KMS-11 (cell line): ENCODE measurements around the gene COQ9.

ENCODE experiments used
- H2AFZ ChIP-seq: fragments of 200-600 bp; sonication (generic); 2 replicates; pipeline ENCODE4 v1.6.1; 2016; ENCODE audit warnings: antibody characterized with exemption, mixed run types, low read depth
- H3K27ac ChIP-seq: fragments of 200-600 bp; sonication (generic); 2 replicates; pipeline ENCODE4 v1.6.1; 2016; ENCODE audit warnings: mild to moderate bottlenecking, mixed run types
- H3K27me3 ChIP-seq: fragments of 200-600 bp; sonication (generic); 2 replicates; pipeline ENCODE4 v1.6.1; 2017; ENCODE audit warnings: mild to moderate bottlenecking, low read depth, mixed run types, moderate library complexity; ENCODE audit not compliant: insufficient read depth
- H3K36me3 ChIP-seq: fragments of 200-600 bp; sonication (generic); 2 replicates; pipeline ENCODE4 v1.6.1; 2017; ENCODE audit warnings: mild to moderate bottlenecking, mixed run types; ENCODE audit not compliant: insufficient read depth
- H3K4me1 ChIP-seq: fragments of 200-600 bp; sonication (generic); 2 replicates; pipeline ENCODE4 v1.6.1; 2016; ENCODE audit warnings: mild to moderate bottlenecking, low read depth, mixed run types; ENCODE audit not compliant: poor library complexity, severe bottlenecking
- H3K4me2 ChIP-seq: fragments of 200-600 bp; sonication (generic); 2 replicates; pipeline ENCODE4 v1.7.0; 2016; ENCODE audit warnings: mild to moderate bottlenecking, mixed run types
- H3K4me3 ChIP-seq: fragments of 200-600 bp; sonication (generic); IDR thresholded peaks from 2 replicates; pipeline ENCODE4 v1.6.1; 2017; ENCODE audit warnings: low read depth, low read length, mixed read lengths; ENCODE audit not compliant: insufficient read depth
- H3K79me2 ChIP-seq: fragments of 200-600 bp; sonication (generic); 2 replicates; pipeline ENCODE4 v1.6.1; 2016; ENCODE audit warnings: low read depth, mixed run types; ENCODE audit not compliant: insufficient read depth
- H3K9ac ChIP-seq: fragments of 200-600 bp; sonication (generic); 2 replicates; pipeline ENCODE4 v1.6.1; 2016; ENCODE audit warnings: mild to moderate bottlenecking, mixed run types
- H4K20me1 ChIP-seq: fragments of 200-600 bp; sonication (generic); 2 replicates; pipeline ENCODE4 v1.6.1; 2016; ENCODE audit warnings: mild to moderate bottlenecking, mixed run types; ENCODE audit not compliant: insufficient read depth
- CTCF ChIP-seq: fragments of 200-600 bp; sonication (generic); conservative IDR thresholded peaks from 2 replicates; pipeline ENCODE4 v1.6.1; 2017; ENCODE audit warnings: low read depth, mild to moderate bottlenecking, antibody characterized with exemption, low read length, moderate library complexity, mixed read lengths

COQ9 gene

DNA sequence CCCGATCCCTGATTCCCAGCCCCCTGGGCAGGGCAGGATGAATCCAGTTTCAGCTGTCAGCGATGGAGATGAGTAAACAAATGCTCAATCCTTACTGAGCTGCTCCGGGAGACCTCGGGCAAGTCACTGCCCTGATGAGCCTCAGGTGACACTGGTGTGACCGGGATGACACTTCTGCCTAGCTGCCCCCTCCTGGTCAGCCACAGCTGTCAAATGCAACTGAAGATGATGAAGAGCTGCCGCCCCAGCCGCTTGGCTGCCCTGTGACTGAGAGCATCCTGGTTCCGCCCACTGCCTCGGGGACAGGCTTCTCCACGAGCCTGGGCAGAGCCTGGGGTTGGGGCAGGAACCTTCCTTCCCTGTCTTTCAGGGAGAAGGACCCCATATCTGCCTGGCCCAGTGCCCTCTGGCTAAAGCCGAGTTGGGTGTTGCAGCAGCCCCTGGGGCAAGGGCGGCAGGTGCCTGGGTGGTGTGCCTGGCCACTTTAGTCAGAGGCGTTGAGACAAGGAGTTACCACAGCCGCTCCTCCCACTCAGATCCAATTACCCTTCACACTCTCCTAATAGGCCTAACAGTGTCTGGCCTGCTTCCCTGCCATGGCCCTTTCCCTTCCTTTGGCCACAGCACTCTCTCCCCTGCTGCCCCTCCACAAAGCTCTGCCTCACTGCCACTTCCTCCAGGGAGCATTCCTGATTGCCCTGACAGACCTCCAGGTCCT lies 37.2 kb upstream of the COQ9 start:
- TF ChIP-seq CTCF, result no peak
- H3K4me1 ChIP-seq, result no peaks in the 10 kb centered on the region
- H3K27ac ChIP-seq, result no peak overlapping the region
- no peak overlapping the region for H3K4me3 ChIP-seq
- H4K20me1 ChIP-seq, result no peaks in the 10 kb centered on the region
- H3K79me2 ChIP-seq, result no peaks in the 10 kb centered on the region
- H3K27me3 ChIP-seq, result no peaks in the 10 kb centered on the region; the same call in 1 of the 2 replicates
- no peak overlapping the region for H2AFZ ChIP-seq
- no peaks in the 10 kb centered on the region for H3K36me3 ChIP-seq
- H3K4me2 ChIP-seq, result no peak overlapping the region
- H3K9ac ChIP-seq, result no peak overlapping the region

DNA sequence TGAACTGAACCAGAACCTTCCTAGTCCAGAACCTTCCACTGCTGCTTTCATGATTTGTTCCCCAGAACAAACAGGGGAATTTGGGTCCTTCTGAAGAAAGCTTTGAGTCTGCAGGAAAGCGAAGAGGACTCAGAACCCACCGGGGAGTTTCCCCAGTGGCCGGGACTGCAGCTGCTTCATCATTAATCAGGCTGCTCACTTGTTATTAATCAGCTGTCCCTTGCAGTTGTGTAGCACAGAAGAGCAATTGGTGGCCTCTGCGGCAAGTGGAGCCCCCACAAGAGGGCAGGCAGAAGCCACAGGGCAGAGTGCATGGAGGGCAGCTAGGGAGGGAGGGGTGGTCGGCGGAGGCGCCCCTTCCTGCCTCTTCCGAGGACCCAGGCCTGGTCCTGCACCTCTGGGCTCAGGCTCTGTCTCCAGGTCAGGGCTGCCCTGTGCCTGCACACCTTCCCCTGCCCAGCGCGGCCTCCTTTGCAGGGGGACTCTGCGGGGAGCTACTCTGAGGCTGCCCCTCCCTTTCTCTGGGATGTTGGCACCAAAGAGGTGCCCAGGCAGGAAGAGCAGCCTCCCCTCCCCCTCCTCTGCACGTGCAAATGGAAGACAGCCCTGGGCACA lies 35.8 kb upstream of the COQ9 start:
- H3K4me1 ChIP-seq, result no peaks in the 10 kb centered on the region
- no peaks in the 10 kb centered on the region; the same call in 1 of the 2 replicates for H3K27me3 ChIP-seq
- H3K9ac ChIP-seq, result no peak overlapping the region
- H4K20me1 ChIP-seq, result no peaks in the 10 kb centered on the region
- no peaks in the 10 kb centered on the region for H3K79me2 ChIP-seq
- no peak overlapping the region for H2AFZ ChIP-seq
- no peak overlapping the region for H3K27ac ChIP-seq
- TF ChIP-seq CTCF, result no peak
- no peaks in the 10 kb centered on the region for H3K36me3 ChIP-seq
- no peak overlapping the region for H3K4me2 ChIP-seq
- no peak overlapping the region for H3K4me3 ChIP-seq

- no peaks in the 10 kb centered on the region for H4K20me1 ChIP-seq
- H3K4me3 ChIP-seq, result no peak overlapping the region
- H3K9ac ChIP-seq, result no peak overlapping the region
- H3K4me2 ChIP-seq, result no peak overlapping the region
- H3K4me1 ChIP-seq, result no peaks in the 10 kb centered on the region
- no peak for TF ChIP-seq CTCF
- H3K79me2 ChIP-seq, result no peaks in the 10 kb centered on the region
- H3K27ac ChIP-seq, result no peak overlapping the region
- no peaks in the 10 kb centered on the region; the same call in 1 of the 2 replicates for H3K27me3 ChIP-seq
- H3K36me3 ChIP-seq, result no peaks in the 10 kb centered on the region
- no peak overlapping the region for H2AFZ ChIP-seq
Measured at GRCh38 chr16:57412584-57412983, 34.7 kb upstream of the COQ9 start.

- Histone ChIP-seq H2AFZ (no peak overlapping the region), H3K27me3 (no peaks in the 10 kb centered on the region; the same call in 1 of the 2 replicates), H3K4me1 (peaks cover 2% of the 10 kb centered on the region)
Measured at GRCh38 chr16:57413301-57413730, 34.0 kb upstream of the COQ9 start.

More at GRCh38 chr16:57413301-57413730, 34.0 kb upstream of the COQ9 start:
- Histone ChIP-seq H3K4me3 (no peak overlapping the region), H3K9ac (no peak overlapping the region), H3K27ac (no peak overlapping the region), H3K36me3 (no peaks in the 10 kb centered on the region), H4K20me1 (no peaks in the 10 kb centered on the region), H3K4me2 (no peak overlapping the region), H3K79me2 (no peaks in the 10 kb centered on the region)
- TF ChIP-seq CTCF, result no peak
